GM06990 (cell line): ENCODE results near the gene AIF1.
A peak's percentile ranks its signal among the peaks of the same experiment; 100 is the strongest.

Experiments
- DNase-seq: peaks from one replicate; pipeline ENCODE4 v3.0.0-alpha.2; 2011; ENCODE audit not compliant: insufficient read length; ENCODE audit errors: extremely low read depth
- H3K27me3 ChIP-seq: replicated peaks from 2 replicates; pipeline ENCODE4 v1.6.0; 2011; ENCODE audit warnings: low read length; ENCODE audit not compliant: control insufficient read depth, insufficient read depth
- H3K36me3 ChIP-seq: 2 replicates; pipeline ENCODE4 v1.5.1; 2011; ENCODE audit warnings: low read length; ENCODE audit not compliant: control insufficient read depth, insufficient read depth
- H3K4me3 ChIP-seq: replicated peaks from 2 replicates; pipeline ENCODE4 v1.5.1; 2011; ENCODE audit warnings: low read depth, mild to moderate bottlenecking, control low read depth, low read length
- CTCF ChIP-seq: IDR thresholded peaks from 2 replicates; pipeline ENCODE4 v1.5.1; 2011; ENCODE audit warnings: low read length, control low read depth, mild to moderate bottlenecking, inconsistent platforms; ENCODE audit not compliant: insufficient read depth, poor library complexity, severe bottlenecking

AIF1 gene

DNA sequence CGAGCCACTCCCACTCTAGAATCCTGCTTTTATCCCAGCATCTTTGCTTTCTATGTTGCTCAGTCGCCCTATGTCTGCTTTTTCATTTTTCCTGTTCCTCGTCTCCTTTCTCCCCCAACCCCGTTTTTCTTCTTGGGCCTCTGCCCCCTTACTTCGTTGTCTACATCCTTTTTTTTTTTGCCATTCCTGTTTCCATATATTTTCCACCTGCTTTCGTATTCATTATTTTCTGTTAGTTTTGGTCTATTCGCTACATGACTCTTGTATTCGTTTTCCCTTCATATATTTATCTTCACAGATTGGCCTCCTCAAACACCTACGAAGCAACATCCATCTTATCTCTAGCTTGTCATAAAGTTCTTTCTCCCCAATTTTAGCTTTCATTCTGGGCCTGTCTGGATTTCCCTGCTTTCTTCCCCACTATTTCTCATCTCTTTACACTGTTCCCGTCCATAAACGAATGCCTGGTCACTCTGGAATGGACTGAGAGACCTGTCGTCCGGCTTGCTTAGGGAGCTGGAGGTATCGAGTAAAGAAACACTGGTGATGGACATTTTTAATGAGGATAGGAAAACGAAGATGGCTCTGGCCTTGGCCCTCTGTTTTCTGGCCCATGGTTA is 6.4 kb downstream of the AIF1 start:
- H3K36me3 ChIP-seq = peaks cover 26% of the 10 kb centered on the region
- no peaks in the 10 kb centered on the region for H3K27me3 ChIP-seq

DNA sequence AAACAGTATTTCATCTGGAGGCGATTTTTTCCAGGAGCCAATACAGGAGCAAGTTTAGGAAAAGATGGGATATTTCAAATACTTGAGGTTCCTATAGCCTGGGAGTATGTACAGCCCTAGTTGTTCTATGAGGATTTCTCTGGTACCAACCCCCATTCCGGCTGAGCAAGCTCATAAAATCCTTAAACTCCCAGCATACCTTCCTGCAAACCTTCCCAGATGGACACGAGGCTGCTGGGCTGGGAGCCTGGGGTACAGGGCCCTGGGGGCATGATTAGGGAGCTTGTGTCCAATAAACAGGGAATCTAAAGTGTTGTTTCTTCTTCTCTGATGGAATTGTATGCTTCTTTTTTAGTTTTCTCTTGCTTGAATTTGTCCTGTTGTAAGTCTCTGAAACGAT is 7.0 kb downstream of the AIF1 start:
- Histone ChIP-seq H3K27me3 (no peaks in the 10 kb centered on the region), H3K4me3 (peak overlapping the region; percentile 98), H3K36me3 (peaks cover 31% of the 10 kb centered on the region)
- TF ChIP-seq CTCF = no peak
- DNase-seq = no peak

More for the DNA sequence above, 6.4 kb downstream of the AIF1 start:
- DNase-seq = no peak
- TF ChIP-seq CTCF = no peak
- H3K4me3 ChIP-seq = peak overlapping the region; percentile 98

DNA sequence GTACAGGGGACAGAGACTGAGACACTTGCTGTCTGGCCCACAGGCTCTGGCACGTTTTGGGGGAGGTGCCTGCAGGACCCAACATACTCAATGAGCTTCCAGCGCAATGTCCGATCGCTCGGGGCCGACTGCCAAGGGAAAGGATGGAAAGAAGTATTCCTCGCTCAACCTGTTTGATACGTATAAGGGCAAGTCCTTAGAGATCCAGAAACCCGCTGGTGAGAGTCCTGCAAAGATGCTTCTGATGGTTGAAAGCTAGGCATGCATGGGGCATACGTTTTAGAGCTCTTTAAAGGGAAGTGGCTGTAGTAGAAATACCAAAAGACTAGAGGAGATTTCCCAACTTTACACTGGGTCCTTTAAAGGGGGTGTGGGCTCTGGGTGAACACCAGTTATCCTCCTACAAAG is 7.7 kb downstream of the AIF1 start:
- TF ChIP-seq CTCF = no peak
- DNase-seq = no peak
- H3K36me3 ChIP-seq = peaks cover 36% of the 10 kb centered on the region

GRCh38 chr6:31624070-31624469 is 9.0 kb downstream of the AIF1 start:
- TF ChIP-seq CTCF = no peak
- Histone ChIP-seq H3K27me3 (no peaks in the 10 kb centered on the region), H3K4me3 (no peak overlapping the region), H3K36me3 (peaks cover 45% of the 10 kb centered on the region)
- DNase-seq = no peak

More for the DNA sequence above, 7.7 kb downstream of the AIF1 start:
- Histone ChIP-seq H3K27me3 (no peaks in the 10 kb centered on the region), H3K4me3 (no peak overlapping the region)

GRCh38 chr6:31626952-31627351 is 11.9 kb downstream of the AIF1 start:
- Histone ChIP-seq H3K27me3 (no peaks in the 10 kb centered on the region), H3K4me3 (no peak overlapping the region), H3K36me3 (peaks cover 65% of the 10 kb centered on the region)
- no peak for TF ChIP-seq CTCF
- DNase-seq = no peak
